ENCODE results near the gene TAS1R3.
A peak's percentile ranks its signal among the peaks of the same experiment; 100 is the strongest.

TAS1R3 gene

GRCh38 chr1:1331068-1331965 is at the start of gene TAS1R3:
Gene TAS1R3, plus strand, starts transcription at chr1:1331280. Its CDS starts 66 bp downstream, at chr1:1331346.
- DNase-seq: no peak

GRCh38 chr1:1281533-1282321 is 49.4 kb upstream of the TAS1R3 start:
- no peak for DNase-seq

DNA sequence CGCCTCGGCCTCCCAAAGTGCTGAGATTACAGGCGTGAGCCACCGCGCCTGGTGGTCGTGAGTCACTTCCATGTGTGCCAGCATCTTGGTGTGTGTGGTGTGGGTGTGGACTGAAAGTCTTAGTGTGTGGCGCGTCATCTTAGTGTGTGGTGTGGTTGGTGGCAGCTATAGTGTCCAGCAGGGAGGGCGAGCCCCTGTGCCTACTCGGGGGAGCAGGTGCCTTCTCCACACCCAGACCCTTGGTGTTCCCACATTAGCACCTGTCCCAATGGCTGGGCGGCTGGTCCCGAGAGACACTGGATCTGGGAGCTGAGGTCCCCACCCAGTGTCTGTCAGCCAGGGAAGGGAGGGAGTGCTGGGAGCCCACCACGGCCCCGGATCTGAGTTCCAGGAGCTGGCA is 48.1 kb upstream of the TAS1R3 start:
- DNase-seq: no peak

DNA sequence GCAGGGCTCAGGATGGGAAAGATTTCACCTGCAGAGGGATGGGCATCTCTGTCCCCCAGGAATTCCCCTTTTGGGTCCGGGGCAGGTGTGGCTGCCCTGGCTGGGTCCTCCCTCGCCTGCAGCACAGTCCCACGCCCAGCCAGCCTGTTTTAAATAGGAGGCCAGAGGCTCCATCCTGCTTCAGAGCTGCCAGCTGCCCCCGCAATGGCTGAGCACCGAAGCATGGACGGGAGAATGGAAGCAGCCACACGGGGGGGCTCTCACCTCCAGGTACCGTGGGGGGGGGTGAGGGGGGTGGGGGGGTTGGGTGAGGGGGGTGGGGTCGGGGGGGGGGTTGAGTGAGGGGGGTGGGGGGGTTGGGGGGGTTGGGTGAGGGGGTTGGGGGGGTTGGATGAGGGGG is 47.3 kb upstream of the TAS1R3 start:
- DNase-seq: no peak

DNA sequence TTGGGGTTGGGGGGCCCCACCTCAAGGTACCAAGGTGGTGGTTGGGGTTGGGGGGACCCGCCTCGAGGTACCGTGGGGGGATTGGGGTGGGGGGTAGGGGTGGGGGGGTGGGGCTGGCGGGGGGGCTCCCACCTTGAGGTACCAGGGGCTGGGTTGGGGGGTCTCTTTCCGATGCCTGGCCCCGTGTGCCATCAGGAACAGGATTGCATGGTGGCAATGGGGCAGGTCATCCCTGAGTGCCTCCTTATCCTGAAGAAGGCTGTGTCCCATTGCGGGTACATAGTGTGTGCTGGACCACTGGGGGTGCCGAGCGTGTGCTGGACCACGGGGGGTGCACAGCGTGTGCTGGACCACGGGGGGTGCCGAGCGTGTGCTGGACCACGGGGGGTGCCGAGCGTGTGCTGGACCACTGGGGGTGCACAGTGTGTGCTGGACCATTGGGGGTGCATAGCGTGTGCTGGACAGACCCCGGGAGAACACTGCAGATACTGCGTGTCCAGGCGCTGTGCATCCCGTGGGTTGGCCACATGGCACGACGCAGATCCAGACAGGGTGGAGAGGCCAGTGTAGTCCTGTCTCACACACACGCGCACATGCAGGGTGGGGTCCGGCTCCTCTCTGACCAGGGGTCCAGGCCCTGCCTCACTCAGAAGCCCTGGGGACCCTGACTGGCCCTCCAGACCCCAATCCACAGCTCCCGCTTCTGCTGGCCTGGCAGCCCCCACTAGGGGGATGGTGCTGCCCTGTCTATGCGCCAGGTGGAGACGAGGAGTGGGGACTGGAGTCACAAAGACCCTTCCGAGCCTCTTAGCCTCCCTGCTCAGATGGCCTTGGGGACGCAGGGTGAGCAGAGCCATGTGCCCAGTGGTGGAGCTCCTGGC is 46.6 kb upstream of the TAS1R3 start:
- DNase-seq: no peak

GRCh38 chr1:1285102-1285571 is 45.9 kb upstream of the TAS1R3 start:
- no peak for DNase-seq

DNA sequence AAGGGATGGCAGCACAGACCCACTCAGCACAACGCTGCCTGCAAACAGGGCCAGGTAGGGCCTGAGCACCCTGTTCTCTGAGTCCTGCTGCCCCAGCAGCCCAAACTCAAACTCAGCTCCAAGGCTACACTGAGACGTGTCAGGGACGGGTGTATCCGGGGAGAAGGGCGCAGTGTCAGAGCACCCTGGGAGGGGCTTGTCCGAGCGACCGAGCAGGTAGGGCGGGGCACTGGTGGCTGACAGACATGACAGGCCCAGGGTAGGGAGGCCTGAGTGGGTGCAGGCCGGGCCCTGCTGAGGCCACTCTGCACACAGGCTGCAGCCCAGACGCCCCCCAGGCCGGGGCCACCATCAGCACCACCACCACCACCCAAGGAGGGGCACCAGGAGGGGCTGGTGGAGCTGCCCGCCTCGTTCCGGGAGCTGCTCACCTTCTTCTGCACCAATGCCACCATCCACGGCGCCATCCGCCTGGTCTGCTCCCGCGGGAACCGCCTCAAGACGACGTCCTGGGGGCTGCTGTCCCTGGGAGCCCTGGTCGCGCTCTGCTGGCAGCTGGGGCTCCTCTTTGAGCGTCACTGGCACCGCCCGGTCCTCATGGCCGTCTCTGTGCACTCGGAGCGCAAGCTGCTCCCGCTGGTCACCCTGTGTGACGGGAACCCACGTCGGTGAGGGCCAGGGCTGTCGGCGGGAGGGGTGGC is 45.3 kb upstream of the TAS1R3 start:
- no peak for DNase-seq

DNA sequence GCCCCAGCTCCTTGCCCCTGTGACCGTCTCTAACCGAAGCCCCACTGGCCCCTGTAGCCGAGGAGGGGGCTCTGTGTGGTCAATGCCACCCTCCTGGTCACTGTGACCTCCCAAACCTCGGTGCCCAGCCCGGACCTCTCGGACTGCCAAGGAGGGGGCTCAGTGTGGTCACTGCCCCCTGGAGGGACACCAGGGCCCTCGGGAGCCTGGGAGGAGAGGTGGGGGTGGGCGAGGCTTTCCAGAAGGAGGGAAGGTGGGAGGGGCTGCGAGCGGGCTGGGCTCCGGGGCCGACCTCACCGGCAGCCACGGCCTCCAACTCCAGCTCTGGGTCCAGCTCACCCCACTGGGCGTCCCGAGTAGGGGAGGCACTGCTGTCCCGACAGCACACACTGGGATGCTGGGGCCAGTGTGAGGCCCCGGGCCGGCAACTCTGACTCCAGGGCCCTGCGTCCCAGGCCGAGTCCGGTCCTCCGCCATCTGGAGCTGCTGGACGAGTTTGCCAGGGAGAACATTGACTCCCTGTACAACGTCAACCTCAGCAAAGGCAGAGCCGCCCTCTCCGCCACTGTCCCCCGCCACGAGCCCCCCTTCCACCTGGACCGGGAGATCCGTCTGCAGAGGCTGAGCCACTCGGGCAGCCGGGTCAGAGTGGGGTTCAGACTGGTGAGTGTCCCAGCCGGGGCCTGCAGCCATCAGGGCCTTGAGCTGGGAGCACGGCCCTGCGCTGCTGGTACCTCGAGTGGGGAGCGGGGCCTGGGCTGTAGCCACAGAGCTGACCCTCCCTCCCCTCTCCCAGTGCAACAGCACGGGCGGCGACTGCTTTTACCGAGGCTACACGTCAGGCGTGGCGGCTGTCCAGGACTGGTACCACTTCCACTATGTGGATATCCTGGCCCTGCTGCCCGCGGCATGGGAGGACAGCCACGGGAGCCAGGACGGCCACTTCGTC is 44.5 kb upstream of the TAS1R3 start:
- no peak for DNase-seq

GRCh38 chr1:1287288-1288110 is 43.6 kb upstream of the TAS1R3 start:
- peak; percentile 39 for DNase-seq

DNA sequence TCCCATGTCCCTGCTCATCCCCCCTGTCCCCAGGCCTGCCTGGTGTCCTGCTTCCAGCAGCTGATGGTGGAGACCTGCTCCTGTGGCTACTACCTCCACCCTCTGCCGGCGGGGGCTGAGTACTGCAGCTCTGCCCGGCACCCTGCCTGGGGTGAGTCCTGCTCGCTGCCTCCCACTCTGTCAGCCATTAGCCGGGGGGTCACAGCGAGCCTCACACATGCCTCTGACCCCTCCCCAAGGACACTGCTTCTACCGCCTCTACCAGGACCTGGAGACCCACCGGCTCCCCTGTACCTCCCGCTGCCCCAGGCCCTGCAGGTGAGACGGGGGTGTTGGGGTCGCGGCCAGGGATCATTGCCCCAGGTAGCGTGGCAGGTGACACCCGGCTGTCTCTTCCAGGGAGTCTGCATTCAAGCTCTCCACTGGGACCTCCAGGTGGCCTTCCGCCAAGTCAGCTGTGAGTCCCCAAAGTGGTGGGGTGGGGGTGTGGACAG is 40.8 kb upstream of the TAS1R3 start:
- DNase-seq: no peak

DNA sequence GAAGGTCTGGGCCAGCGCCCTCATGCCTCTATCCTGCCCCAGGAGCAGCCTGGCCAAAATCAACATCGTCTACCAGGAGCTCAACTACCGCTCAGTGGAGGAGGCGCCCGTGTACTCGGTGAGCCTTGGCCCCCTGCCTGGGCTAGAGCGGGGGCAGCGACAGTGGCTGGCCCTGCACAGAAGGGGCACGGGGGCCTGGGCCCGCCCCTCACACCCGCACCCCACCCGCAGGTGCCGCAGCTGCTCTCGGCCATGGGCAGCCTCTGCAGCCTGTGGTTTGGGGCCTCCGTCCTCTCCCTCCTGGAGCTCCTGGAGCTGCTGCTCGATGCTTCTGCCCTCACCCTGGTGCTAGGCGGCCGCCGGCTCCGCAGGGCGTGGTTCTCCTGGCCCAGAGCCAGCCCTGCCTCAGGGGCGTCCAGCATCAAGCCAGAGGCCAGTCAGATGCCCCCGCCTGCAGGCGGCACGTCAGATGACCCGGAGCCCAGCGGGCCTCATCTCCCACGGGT is 40.0 kb upstream of the TAS1R3 start:
- DNase-seq: no peak

- peak; percentile 71 for DNase-seq
Measured at GRCh38 chr1:1291548-1292441, 39.3 kb upstream of the TAS1R3 start.

DNA sequence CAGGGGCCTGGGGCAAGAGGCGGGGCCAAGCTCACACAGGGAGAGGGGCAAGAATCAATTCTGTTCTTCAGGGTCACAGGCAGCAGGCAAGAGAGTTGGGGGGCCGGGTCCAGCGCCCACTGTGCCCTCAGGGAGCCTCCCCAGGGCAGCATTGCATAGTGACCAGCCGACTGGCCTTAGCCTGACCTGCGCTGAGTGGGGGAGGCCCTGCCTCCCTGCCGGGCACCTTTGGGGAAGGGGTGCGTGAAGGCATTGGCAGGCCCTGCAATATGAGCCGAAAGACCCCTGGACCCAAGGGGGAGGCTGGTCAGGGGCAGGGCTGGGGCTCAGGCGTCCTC is 38.7 kb upstream of the TAS1R3 start:
- DNase-seq: peak; percentile 31

DNA sequence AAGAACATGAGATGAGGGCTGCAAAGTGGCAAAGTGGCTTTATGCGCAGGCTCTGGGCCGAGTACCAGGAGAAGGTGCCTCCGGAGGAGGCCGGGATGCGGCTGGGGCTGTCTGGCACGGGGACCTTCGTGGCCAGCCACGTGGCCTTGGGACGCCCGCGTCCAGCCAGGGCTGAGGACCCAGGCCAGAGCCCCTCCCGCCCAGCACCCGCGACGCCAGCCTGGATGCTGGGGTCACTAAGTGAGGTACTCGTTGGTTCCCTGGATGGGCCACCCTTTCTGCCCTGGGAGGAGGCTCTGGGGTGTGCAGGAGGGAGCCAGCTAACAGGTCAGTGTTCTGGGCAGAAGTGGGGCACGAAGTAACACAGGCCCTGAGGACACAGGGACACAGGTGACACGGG is 38.2 kb upstream of the TAS1R3 start:
- DNase-seq: no peak

DNA sequence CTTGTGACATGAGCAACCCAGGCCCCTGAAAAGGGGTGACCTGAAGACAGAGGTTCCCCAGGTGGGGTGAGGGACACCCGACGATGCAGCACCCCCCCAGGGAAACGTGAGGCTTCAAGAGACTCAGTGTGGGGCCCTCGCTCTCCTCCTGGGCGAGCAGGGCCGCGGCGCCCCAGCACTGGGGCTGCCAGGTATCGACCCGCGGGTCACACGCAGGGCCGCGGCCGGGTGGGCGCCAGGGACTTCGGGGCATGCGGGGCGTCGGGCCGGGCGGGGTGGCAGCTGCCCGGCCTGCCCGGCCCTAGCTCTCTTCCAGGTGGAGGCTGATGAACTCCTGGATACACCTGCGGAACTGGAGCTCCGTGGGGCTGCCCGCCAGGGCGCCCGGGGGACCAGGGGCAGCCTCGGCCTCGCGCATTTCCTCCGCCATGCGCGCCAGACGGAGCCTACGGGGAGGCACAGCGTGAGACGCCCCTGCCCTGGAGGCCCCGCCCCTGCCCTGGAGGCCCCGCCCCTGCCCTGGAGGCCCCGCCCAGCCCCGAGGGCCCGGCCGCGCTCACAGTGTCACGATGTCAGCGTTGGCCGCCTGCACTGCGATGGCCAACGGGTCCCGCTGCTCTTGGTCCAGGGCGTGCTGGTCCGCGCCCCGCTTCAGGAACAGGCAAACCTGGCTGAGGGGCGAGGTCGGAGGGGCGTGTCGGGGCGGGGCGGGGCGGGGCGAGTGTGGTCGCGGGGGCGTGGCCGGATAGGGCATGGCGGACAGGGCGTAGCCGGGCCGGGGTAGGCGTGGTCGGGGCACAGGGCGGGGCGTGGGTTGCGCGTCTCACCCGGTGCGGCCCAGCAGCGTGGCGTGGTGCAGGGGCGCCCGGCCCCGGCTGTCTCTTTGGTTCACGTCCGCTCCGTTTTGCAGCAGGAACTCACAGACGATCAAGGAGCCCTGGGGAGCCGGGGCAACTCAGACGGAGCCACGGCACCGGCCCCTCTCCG is 37.5 kb upstream of the TAS1R3 start:
- DNase-seq: peak; percentile 56

DNA sequence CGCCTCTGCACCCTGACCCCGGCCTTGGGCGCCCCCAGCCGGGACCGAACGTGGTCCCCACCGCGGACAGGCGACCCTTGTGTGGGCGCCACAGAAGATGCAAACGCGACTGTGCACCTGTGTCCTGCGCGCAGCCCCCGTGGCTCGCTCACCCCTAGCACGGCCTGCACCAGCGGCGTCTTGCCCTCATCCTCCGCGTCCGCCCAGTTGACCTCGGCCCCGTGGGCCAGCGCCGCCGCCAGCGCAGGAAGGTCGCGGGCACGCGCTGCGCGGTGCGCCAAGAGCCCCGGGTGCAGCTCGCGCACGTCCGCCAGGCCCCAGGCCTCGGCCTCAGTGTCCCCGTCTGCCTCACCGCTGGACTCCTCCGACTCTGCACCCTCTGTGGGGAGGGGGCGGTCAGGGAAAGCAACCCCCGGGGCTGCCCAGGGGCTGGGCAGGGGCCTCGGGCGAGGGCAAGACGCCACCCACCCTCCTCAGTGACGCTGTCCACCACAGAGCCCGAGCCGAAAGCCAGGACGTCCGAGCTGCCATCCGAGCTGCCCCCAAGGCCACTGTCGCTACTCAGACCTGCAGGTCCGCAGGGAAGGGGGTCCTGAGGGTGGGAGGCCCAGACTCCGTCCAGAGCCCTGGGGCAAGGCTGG is 36.7 kb upstream of the TAS1R3 start:
- no peak for DNase-seq
